Measurements from ENCODE around the gene CLSTN3. TPM values are rescaled to one million over a fixed set of nuclear protein-coding genes. Genes with fewer than 3 reads are reported as not detected.

The CLSTN3 gene
- total and polyA plus RNA-seq, 2 of the 13 experiments (the other 11 are each of a cell fraction or from before 2014, with no cell fraction given) = 26.2 to 94.1 TPM

DNA sequence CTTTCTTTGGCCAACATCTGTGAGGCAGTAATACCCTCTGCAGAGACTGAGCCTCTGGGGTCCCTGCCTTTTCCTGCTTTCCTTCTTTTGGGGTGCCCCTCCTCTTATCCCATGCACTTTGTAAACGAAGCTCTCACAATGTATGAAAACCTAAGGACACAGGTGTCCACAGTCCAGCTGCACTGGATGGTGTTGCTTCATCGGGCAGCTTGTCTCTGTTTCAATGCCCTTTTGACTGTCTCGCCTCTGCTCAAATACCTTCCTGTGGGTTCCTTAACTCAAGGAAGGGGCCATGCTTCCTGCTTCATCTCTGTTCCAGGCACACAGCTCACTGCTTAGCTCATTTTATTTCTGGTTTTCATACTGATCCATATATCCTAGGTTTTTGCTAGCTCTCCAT, 27.6 kb upstream of the CLSTN3 start:
- ChIA-PET POLR2A (interaction anchor here (0.9 kb wide), 1 partner anchor 159 kb away, joined by 3 read pairs; the partner anchor contains the start of genes C12orf57 and RNU7-1), CTCF (ENCODE audit: low intra/inter-chr PET ratio, low total read pairs) (no interaction called here)
- BruUV-seq (replicated peaks) = no TSS peak
- Histone ChIP-seq H3K27ac (ENCODE audit: extremely low read length, insufficient read depth, low read length) (no peak overlapping the region), H2AFZ (ENCODE audit: low read length) (no peak overlapping the region), H3K27me3 (ENCODE audit: control insufficient read depth in 1 of 2, insufficient read depth in 2 of 2, low read length in 2 of 2) (no peaks in the 10 kb centered on the region), H3K36me3 (replicated peaks in 1 of 2; ENCODE audit: control insufficient read depth in 1 of 2, insufficient read depth in 2 of 2, low read length in 2 of 2) (peaks cover 6 to 13% of the 10 kb centered on the region in 2 experiments; a peak in 4 of 5 replicates), H3K4me2 (ENCODE audit: low read depth, low read length) (no peak overlapping the region), H3K9me3 (ENCODE audit: low read length) (peaks cover 8% of the 10 kb centered on the region), H3K4me1 (ENCODE audit: insufficient read depth, low read length) (peaks cover 22% of the 10 kb centered on the region), H4K20me1 (ENCODE audit: insufficient read depth, low read length) (no peaks in the 10 kb centered on the region), H3K4me3 (replicated peaks in 1 of 3; ENCODE audit: insufficient read depth in 1 of 3, low read depth in 2 of 3, low read length in 3 of 3) (no peak overlapping the region), H3K9ac (ENCODE audit: insufficient read depth, low read depth, low read length) (no peak overlapping the region), H3K79me2 (ENCODE audit: insufficient read depth, low read length) (peaks cover 14% of the 10 kb centered on the region)
- TF ChIP-seq SRSF1 (optimal IDR thresholded peaks at IDR 0.05; ENCODE audit: low read depth, low read length) (no peak), ZNF569 (CRISPR knock-in tag; IDR thresholded peaks at IDR 0.05; ENCODE audit: borderline replicate concordance) (no peak), CEBPB (IDR thresholded peaks at IDR 0.05; ENCODE audit: borderline replicate concordance, low read depth, low read length) (peak; percentile 53; the same call in 1 of the 2 replicates), PPARG (CRISPR knock-in tag; conservative IDR thresholded peaks at IDR 0.05) (no peak), ZNF589 (CRISPR knock-in tag; conservative IDR thresholded peaks at IDR 0.05) (no peak), NFE2L1 (CRISPR knock-in tag; IDR thresholded peaks at IDR 0.05; ENCODE audit: borderline replicate concordance) (no peak), ZNF605 (CRISPR knock-in tag; IDR thresholded peaks at IDR 0.05) (no peak), CEBPG (CRISPR knock-in tag; IDR thresholded peaks at IDR 0.05) (peak; percentile 51; the same call in 1 of the 2 replicates)
- TF ChIP-seq, protein P1, sequence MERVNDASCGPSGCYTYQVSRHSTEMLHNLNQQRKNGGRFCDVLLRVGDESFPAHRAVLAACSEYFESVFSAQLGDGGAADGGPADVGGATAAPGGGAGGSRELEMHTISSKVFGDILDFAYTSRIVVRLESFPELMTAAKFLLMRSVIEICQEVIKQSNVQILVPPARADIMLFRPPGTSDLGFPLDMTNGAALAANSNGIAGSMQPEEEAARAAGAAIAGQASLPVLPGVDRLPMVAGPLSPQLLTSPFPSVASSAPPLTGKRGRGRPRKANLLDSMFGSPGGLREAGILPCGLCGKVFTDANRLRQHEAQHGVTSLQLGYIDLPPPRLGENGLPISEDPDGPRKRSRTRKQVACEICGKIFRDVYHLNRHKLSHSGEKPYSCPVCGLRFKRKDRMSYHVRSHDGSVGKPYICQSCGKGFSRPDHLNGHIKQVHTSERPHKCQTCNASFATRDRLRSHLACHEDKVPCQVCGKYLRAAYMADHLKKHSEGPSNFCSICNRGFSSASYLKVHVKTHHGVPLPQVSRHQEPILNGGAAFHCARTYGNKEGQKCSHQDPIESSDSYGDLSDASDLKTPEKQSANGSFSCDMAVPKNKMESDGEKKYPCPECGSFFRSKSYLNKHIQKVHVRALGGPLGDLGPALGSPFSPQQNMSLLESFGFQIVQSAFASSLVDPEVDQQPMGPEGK (CRISPR knock-in tag; IDR thresholded peaks at IDR 0.05) = no peak
- TF ChIP-seq, protein P2, sequence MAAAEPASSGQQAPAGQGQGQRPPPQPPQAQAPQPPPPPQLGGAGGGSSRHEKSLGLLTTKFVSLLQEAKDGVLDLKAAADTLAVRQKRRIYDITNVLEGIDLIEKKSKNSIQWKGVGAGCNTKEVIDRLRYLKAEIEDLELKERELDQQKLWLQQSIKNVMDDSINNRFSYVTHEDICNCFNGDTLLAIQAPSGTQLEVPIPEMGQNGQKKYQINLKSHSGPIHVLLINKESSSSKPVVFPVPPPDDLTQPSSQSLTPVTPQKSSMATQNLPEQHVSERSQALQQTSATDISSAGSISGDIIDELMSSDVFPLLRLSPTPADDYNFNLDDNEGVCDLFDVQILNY (CRISPR knock-in tag; conservative IDR thresholded peaks at IDR 0.05) = no peak
- intact Hi-C loops (cut with micrococcal nuclease; ENCODE audit: unreplicated experiment) = no loop called here
- WGBS (ENCODE audit: low lambda C conversion rate) = 63% methylated on average over 3 of the region's 3 CpGs
- no peak for ATAC-seq
- DNase-seq (ENCODE audit: low spot score) = no peak
- in situ Hi-C loops (cut with HindIII; ENCODE audit: extremely low pct_ligation_motif_present, low pct_unique_long_range_greater_than_20kb) = no loop called here
- FAIRE-seq = no peak

Data from HepG2 (cell line).